ENCODE data around the gene ARHGEF25.

The ARHGEF25 gene

GRCh38 chr12:57622293-57623245 is 11.3 kb downstream of the ARHGEF25 start:
- no peaks in the 10 kb centered on the region for H3K36me3 ChIP-seq (ENCODE audit: control insufficient read depth, insufficient read depth, low read length)

DNA sequence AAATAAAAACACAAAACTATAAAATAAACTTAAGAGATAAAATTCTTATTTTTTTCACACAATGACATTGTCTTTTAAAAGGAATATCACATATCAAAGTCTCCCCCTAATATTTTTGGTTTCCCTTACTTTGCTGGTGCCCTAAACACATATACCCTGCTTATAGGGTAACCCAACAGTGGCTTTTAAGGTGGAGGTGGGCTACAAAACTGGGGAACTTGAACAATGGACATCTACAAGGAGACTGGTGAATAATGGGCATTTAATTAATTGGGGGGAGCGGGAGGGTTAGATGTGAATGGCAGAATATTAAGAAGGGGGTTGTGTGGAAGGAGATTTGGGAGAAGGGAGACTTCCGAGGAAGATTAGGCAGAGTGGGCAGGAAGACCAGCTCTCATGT is 12.2 kb downstream of the ARHGEF25 start:
- Histone ChIP-seq H3K36me3 (ENCODE audit: control insufficient read depth, insufficient read depth, low read length) (no peaks in the 10 kb centered on the region), H3K27me3 (replicated peaks; ENCODE audit: control insufficient read depth, insufficient read depth, low read length) (peaks cover 7% of the 10 kb centered on the region), H3K4me3 (replicated peaks; ENCODE audit: low read depth, low read length) (no peak overlapping the region)
- DNase-seq (ENCODE audit: extremely low read depth, insufficient read length), result no peak
- TF ChIP-seq, protein P1, sequence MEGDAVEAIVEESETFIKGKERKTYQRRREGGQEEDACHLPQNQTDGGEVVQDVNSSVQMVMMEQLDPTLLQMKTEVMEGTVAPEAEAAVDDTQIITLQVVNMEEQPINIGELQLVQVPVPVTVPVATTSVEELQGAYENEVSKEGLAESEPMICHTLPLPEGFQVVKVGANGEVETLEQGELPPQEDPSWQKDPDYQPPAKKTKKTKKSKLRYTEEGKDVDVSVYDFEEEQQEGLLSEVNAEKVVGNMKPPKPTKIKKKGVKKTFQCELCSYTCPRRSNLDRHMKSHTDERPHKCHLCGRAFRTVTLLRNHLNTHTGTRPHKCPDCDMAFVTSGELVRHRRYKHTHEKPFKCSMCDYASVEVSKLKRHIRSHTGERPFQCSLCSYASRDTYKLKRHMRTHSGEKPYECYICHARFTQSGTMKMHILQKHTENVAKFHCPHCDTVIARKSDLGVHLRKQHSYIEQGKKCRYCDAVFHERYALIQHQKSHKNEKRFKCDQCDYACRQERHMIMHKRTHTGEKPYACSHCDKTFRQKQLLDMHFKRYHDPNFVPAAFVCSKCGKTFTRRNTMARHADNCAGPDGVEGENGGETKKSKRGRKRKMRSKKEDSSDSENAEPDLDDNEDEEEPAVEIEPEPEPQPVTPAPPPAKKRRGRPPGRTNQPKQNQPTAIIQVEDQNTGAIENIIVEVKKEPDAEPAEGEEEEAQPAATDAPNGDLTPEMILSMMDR (IDR thresholded peaks at IDR 0.05; ENCODE audit: insufficient read depth, low read length, poor library complexity, severe bottlenecking), result no peak

More at GRCh38 chr12:57622293-57623245, 11.3 kb downstream of the ARHGEF25 start:
- no peak overlapping the region for H3K4me3 ChIP-seq (replicated peaks; ENCODE audit: low read depth, low read length)
- peaks cover 7% of the 10 kb centered on the region for H3K27me3 ChIP-seq (replicated peaks; ENCODE audit: control insufficient read depth, insufficient read depth, low read length)
- no peak for DNase-seq (ENCODE audit: extremely low read depth, insufficient read length)
- TF ChIP-seq, protein P1 (IDR thresholded peaks at IDR 0.05; ENCODE audit: insufficient read depth, low read length, poor library complexity, severe bottlenecking), result no peak

- TF ChIP-seq, protein P1 (IDR thresholded peaks at IDR 0.05; ENCODE audit: insufficient read depth, low read length, poor library complexity, severe bottlenecking), result no peak
- no peak for DNase-seq (ENCODE audit: extremely low read depth, insufficient read length)
- H3K36me3 ChIP-seq (ENCODE audit: control insufficient read depth, insufficient read depth, low read length), result no peaks in the 10 kb centered on the region
- no peak overlapping the region for H3K4me3 ChIP-seq (replicated peaks; ENCODE audit: low read depth, low read length)
- H3K27me3 ChIP-seq (replicated peaks; ENCODE audit: control insufficient read depth, insufficient read depth, low read length), result peaks cover 7% of the 10 kb centered on the region
Measured at GRCh38 chr12:57623811-57624390, 12.7 kb downstream of the ARHGEF25 start.

DNA sequence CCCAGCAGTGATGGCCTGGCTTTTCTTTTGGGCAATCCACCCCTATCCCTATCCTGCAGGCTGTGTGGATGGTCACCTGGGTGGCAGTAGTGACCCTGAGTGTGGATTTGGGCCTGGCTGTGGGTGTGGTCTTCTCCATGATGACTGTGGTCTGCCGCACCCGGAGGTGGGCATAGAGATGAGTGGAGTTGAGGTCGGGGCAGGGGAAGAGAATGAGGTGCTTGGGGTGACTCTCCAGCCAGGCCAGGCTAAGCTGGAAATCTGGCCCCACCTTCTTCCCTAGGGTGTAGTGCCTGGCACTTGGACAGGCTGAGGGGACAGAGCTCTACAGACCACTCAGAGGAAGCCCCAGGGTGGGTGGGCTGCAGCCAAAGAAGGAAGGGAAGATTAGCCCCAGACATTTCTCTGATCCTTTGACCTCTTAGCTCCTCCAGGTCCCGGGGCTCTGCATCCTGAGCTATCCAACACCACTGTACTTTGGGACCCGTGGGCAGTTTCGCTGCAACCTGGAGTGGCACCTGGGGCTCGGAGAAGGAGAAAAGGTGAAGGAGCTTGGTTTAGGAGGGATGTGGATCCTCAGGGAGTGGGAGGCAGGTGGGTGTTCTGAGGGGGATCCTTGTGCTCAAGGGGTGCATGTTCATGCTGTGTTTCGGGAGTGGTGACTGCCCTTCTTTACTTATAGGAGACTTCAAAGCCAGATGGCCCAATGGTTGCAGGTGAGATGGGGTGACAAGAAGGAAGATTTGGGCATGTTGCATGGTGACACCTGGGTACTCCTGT is 13.4 kb downstream of the ARHGEF25 start:
- TF ChIP-seq, protein P1 (IDR thresholded peaks at IDR 0.05; ENCODE audit: insufficient read depth, low read length, poor library complexity, severe bottlenecking), result no peak
- Histone ChIP-seq H3K36me3 (ENCODE audit: control insufficient read depth, insufficient read depth, low read length) (no peaks in the 10 kb centered on the region), H3K4me3 (replicated peaks; ENCODE audit: low read depth, low read length) (no peak overlapping the region), H3K27me3 (replicated peaks; ENCODE audit: control insufficient read depth, insufficient read depth, low read length) (peaks cover 7% of the 10 kb centered on the region)
- no peak for DNase-seq (ENCODE audit: extremely low read depth, insufficient read length)

DNA sequence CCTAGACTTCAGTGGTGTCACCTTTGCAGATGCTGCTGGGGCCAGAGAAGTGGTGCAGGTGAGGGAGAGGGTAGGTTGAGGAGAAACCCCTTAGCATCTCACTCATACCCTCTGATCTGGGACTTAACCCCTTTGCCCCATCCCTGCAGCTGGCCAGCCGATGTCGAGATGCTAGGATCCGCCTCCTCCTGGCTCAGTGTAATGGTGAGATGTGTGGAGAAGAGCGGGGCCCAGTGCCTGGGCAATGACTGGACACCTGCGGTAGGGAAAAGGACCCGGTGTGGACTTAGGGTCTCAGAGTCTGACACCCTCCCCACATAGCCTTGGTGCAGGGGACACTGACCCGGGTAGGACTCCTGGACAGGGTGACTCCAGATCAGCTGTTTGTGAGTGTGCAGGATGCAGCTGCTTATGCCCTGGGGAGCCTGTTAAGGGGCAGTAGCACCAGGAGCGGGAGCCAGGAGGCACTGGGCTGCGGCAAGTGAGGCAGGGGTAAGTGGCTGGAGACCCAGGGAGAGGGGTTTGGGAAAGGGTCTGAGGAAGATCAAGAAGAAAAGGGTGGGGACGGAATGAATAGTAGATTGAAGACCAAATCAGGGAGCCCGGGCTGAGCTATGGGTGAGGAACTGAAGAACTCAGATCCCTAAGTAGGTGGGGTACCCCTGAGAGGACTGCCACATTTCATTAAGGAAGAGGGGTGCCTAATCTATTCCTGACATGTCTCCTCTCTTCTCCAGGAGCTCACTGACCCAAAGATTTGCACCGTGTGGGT is 14.2 kb downstream of the ARHGEF25 start:
- peaks cover 3% of the 10 kb centered on the region for H3K27me3 ChIP-seq (replicated peaks; ENCODE audit: control insufficient read depth, insufficient read depth, low read length)
- TF ChIP-seq, protein P1 (IDR thresholded peaks at IDR 0.05; ENCODE audit: insufficient read depth, low read length, poor library complexity, severe bottlenecking), result no peak
- no peak for DNase-seq (ENCODE audit: extremely low read depth, insufficient read length)

More for the DNA sequence above, 14.2 kb downstream of the ARHGEF25 start:
- Histone ChIP-seq H3K36me3 (ENCODE audit: control insufficient read depth, insufficient read depth, low read length) (no peaks in the 10 kb centered on the region), H3K4me3 (replicated peaks; ENCODE audit: low read depth, low read length) (no peak overlapping the region)

All from GM06990 (cell line).